Tibial artery (tissue), 4 donors: Measurements from ENCODE around the gene SCUBE1.

Experiments used
- DNase-seq, 2 donors: peaks; one replicate each; pipeline ENCODE4 v3.0.0-alpha.2; 2019
- H3K27ac ChIP-seq, 2 donors: fragments of 200-600 bp; sonication (generic) in 1 of 2; 1 replicate in 1 of 2; 2 replicates in 1 of 2; pipeline ENCODE4 v1.5.1; 2018 to 2019; ENCODE audit warnings: mild to moderate bottlenecking in 1 of 2
- H3K27me3 ChIP-seq, 2 donors: fragments of 200-600 bp; sonication (generic) in 1 of 2; one replicate each; pipeline versions ENCODE4 v1.5.1 to v1.6.0; 2016 to 2019
- H3K36me3 ChIP-seq, 3 donors: fragments of 200-600 bp; sonication (generic) in 2 of 3; one replicate each; pipeline ENCODE4 v1.5.1; 2016 to 2019; ENCODE audit warnings: mild to moderate bottlenecking in 2 of 3
- H3K4me1 ChIP-seq, 4 donors: fragments of 200-600 bp; sonication (generic) in 2 of 4; 1 replicate in 3 of 4; 2 replicates in 1 of 4; pipeline ENCODE4 v1.5.1; 2016 to 2019
- H3K4me3 ChIP-seq, 2 donors: fragments of 200-600 bp; sonication (generic) in 1 of 2; 1 replicate in 1 of 2; 2 replicates in 1 of 2; pipeline ENCODE4 v1.5.1; 2018 to 2019; ENCODE audit warnings: mild to moderate bottlenecking in 2 of 2
- H3K9me3 ChIP-seq, 3 donors: fragments of 200-600 bp; sonication (generic) in 1 of 3; one replicate each; pipeline ENCODE4 v1.5.1; 2016 to 2019
- CTCF ChIP-seq, 2 experiments: fragments of 200-600 bp in 1 of 2; fragments of 450-650 bp in 1 of 2; IDR thresholded peaks; one replicate each; pipeline ENCODE4 v1.5.1; 2017 to 2019; ENCODE audit warnings: antibody characterized with exemption in 2 of 2, mild to moderate bottlenecking in 1 of 2, moderate library complexity in 1 of 2
- intact Hi-C: fragments of 100-400 bp; cut with DNase I; formaldehyde crosslinking; loops from one replicate; pipeline ENCODE4 v1.15.0; 2023; ENCODE audit warnings: low total_unique reads

The SCUBE1 gene

GRCh38 chr22:43191831-43192230, 151.3 kb downstream of the SCUBE1 start:
- peaks cover 0 to 6% of the 10 kb centered on the region in 2 donors for H3K27me3 ChIP-seq
- H3K9me3 ChIP-seq: no peaks in the 10 kb centered on the region
- DNase-seq: no peak
- no peak for TF ChIP-seq CTCF (IDR thresholded peaks at IDR 0.05)
- H3K36me3 ChIP-seq: no peaks in the 10 kb centered on the region
- H3K27ac ChIP-seq: no peak overlapping the region
- intact Hi-C loops: no loop called here
- H3K4me1 ChIP-seq: peaks cover 0 to 2% (median 0%) of the 10 kb centered on the region in 4 donors
- no peak overlapping the region for H3K4me3 ChIP-seq

GRCh38 chr22:43188829-43189545, 154.2 kb downstream of the SCUBE1 start:
- Histone ChIP-seq H3K27ac (no peak overlapping the region), H3K4me1 (peaks cover 0 to 18% (median 16%) of the 10 kb centered on the region in 4 donors), H3K36me3 (no peaks in the 10 kb centered on the region), H3K9me3 (no peaks in the 10 kb centered on the region), H3K27me3 (no peaks in the 10 kb centered on the region), H3K4me3 (no peak overlapping the region)
- intact Hi-C loops: no loop called here
- no peak for DNase-seq
- no peak for TF ChIP-seq CTCF (IDR thresholded peaks at IDR 0.05)

GRCh38 chr22:43187171-43188099, 155.7 kb downstream of the SCUBE1 start:
- Histone ChIP-seq H3K36me3 (peaks cover 0 to 4% (median 4%) of the 10 kb centered on the region in 3 donors), H3K27me3 (no peaks in the 10 kb centered on the region), H3K4me1 (peaks cover 0 to 18% (median 16%) of the 10 kb centered on the region in 4 donors), H3K4me3 (peak overlapping the region; percentile 72 to 83), H3K27ac (peak overlapping the region; percentile 77 to 87), H3K9me3 (no peaks in the 10 kb centered on the region)
- intact Hi-C loops: no loop called here
- DNase-seq: peak; percentile 93 to 98
- TF ChIP-seq CTCF (IDR thresholded peaks at IDR 0.05): peak; percentile 65 to 72

GRCh38 chr22:43186272-43187170, 156.7 kb downstream of the SCUBE1 start, which contains the start of gene TTLL12:
Gene TTLL12 (minus strand): TSS chr22:43187134. CDS start chr22:43187069, 65 bp downstream.
- no peak for TF ChIP-seq CTCF (IDR thresholded peaks at IDR 0.05)
- Histone ChIP-seq H3K4me1 (peaks cover 0 to 18% (median 16%) of the 10 kb centered on the region in 4 donors), H3K4me3 (peak within 1 kb of the TSS; percentile 72 to 83), H3K9me3 (no peaks in the 10 kb centered on the region), H3K36me3 (peaks cover 0 to 12% (median 9%) of the 10 kb centered on the region in 3 donors), H3K27ac (peak within 1 kb of the TSS; percentile 77 to 87), H3K27me3 (no peaks in the 10 kb centered on the region)
- intact Hi-C loops: no loop called here
- DNase-seq: peak in 1 of 2 donors; percentile 38

- Histone ChIP-seq H3K9me3 (no peaks in the 10 kb centered on the region), H3K27me3 (no peaks in the 10 kb centered on the region), H3K27ac (peak overlapping the region; percentile 70 to 83), H3K4me1 (peaks cover 0 to 18% (median 16%) of the 10 kb centered on the region in 4 donors), H3K4me3 (peak overlapping the region; percentile 72 to 83), H3K36me3 (peaks cover under 1 to 17% (median 9%) of the 10 kb centered on the region in 3 donors)
- DNase-seq: peak in 1 of 2 donors; percentile 79
- TF ChIP-seq CTCF (IDR thresholded peaks at IDR 0.05): no peak
- intact Hi-C loops: no loop called here
Measured at GRCh38 chr22:43185860-43186261, 157.3 kb downstream of the SCUBE1 start.
